Fibroblast of villous mesenchyme (primary cell): ENCODE measurements around the gene PROX2. TPM values are rescaled to one million over a fixed set of nuclear protein-coding genes. Genes with fewer than 3 reads are reported as not detected.

Source experiments
- DNase-seq: peaks from one replicate; pipeline ENCODE4 v3.0.0-alpha.2; 2010; ENCODE audit warnings: low read depth
- H3K4me3 ChIP-seq: 2 replicates; pipeline ENCODE4 v1.5.1; 2011; ENCODE audit warnings: low read depth, mild to moderate bottlenecking, low read length
- total RNA-seq: library from RNA; depleted of rRNA; stranded (reverse); fragments of >200 nt; gene quantifications from 2 replicates; pipeline ENCODE4 v1.2.3, GENCODE V29; 2012
- TF ChIP-seq, protein P1 (sequence below): IDR thresholded peaks from 2 replicates; pipeline ENCODE4 v1.5.1; 2012; ENCODE audit warnings: low read depth, mild to moderate bottlenecking, low read length; ENCODE audit not compliant: insufficient read depth

PROX2 gene
- total RNA-seq, 1 donor, result not detected

DNA sequence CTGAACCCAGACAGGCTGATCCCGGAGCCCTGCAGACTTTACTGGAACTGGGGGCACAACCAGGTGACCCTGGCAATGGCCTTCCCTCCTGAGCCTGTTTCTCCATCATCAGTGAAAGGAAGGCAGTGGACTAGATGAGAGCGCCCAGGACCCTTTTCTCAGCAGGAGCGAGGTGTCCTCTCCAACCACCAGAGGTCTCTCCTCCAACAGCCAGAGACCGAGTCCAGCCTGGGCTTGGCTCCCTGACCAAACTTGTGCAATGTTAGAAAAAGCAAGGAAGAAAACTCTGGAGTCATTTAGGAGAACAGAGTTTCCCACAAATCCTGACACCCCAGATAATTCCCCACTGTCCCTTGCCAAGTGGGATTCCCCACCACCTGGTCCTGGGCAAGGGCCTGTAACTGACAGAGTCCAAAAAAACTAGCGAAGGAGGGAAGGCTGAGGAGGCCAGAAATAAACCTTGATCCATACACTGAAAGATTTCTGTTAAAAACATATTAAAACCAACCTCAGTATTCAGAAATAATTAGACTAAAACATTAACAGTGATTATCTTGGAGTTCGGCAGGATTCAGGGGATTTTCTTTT is 38.1 kb upstream of the PROX2 start:
- TF ChIP-seq, protein P1, sequence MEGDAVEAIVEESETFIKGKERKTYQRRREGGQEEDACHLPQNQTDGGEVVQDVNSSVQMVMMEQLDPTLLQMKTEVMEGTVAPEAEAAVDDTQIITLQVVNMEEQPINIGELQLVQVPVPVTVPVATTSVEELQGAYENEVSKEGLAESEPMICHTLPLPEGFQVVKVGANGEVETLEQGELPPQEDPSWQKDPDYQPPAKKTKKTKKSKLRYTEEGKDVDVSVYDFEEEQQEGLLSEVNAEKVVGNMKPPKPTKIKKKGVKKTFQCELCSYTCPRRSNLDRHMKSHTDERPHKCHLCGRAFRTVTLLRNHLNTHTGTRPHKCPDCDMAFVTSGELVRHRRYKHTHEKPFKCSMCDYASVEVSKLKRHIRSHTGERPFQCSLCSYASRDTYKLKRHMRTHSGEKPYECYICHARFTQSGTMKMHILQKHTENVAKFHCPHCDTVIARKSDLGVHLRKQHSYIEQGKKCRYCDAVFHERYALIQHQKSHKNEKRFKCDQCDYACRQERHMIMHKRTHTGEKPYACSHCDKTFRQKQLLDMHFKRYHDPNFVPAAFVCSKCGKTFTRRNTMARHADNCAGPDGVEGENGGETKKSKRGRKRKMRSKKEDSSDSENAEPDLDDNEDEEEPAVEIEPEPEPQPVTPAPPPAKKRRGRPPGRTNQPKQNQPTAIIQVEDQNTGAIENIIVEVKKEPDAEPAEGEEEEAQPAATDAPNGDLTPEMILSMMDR, result peak; percentile 93
- peak; percentile 81 for DNase-seq
- H3K4me3 ChIP-seq, result no peak overlapping the region

- TF ChIP-seq, protein P1, result no peak
- no peak for DNase-seq
- H3K4me3 ChIP-seq, result no peak overlapping the region
Observed at GRCh38 chr14:74913393-74913910, 37.5 kb upstream of the PROX2 start.

GRCh38 chr14:74912801-74913200 is 36.9 kb upstream of the PROX2 start:
- DNase-seq, result no peak
- H3K4me3 ChIP-seq, result no peak overlapping the region
- TF ChIP-seq, protein P1, result no peak

DNA sequence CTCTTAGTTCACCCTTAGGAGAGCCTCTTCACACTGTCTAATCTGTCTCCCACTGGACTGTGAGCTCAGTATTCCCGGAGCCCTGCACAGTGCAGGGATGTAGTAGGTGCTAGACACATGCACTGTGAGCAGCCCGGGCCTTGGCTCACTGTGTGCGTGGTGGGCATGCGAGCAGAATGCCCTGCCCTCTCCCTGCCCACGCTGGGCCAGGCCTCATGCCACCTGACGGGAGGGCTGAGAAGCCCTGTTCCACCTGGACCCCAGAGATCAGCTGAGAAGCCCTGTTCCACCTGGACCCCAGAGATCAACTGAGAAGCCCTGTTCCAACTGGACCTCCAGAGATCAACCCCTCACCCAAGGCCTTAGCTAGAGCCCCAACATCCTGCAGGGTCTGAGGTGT is 36.2 kb upstream of the PROX2 start:
- TF ChIP-seq, protein P1, result no peak
- no peak for DNase-seq
- no peak overlapping the region for H3K4me3 ChIP-seq

DNA sequence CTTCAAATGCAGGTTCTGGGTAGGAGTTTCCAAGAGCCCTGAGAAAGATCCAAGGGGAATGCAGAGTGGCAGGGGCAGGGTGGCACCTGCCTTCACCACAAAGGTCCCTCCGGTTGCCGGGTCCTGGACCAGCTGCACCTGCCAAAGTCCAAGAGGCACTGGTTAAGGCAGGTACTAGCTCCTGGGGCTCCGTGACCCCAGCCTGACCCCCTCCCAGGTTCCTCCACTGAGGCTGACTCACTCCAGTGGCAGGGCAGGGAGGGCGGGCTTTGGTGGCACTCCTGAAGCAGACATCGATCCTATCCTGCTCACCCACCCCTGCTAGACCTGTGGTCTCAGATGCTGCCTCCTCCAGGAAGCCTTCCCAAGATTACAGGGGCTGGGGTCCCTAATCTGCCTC is 35.8 kb upstream of the PROX2 start:
- DNase-seq, result no peak
- TF ChIP-seq, protein P1, result no peak

GRCh38 chr14:74911221-74911620 is 35.3 kb upstream of the PROX2 start:
- DNase-seq, result no peak
- no peak overlapping the region for H3K4me3 ChIP-seq
- TF ChIP-seq, protein P1, result no peak

More for the DNA sequence above, 35.8 kb upstream of the PROX2 start:
- no peak overlapping the region for H3K4me3 ChIP-seq

DNA sequence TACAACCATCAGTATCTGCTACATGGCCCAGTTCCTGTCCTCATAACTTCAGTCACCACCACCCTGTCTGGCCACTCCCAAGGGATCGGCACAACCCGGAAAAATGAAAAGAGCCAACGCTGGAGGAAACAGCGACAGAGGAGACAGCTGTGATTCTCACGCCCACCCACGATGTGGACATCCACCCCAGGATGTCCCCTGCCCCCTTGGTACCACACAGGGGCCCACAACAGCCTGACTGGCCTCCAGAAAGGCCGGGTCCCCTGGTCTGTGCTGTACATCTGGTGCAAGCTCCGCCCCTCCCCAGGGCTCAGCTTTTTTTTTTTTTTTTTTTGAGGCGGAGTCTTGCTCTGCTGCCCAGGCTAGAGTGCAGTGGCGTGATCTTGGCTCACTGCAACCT is 34.6 kb upstream of the PROX2 start:
- DNase-seq, result no peak
- no peak overlapping the region for H3K4me3 ChIP-seq
- TF ChIP-seq, protein P1, result no peak
